K562 (cell line): ENCODE results near the gene UBE2E1.

ENCODE experiments used
- CTCF ChIP-seq, 3 experiments: IDR thresholded peaks in 2 of 3; conservative IDR thresholded peaks in 1 of 3; 2 replicates each; pipeline ENCODE4 v1.5.1; 2011 to 2012; ENCODE audit warnings: low read length in 3 of 3, mild to moderate bottlenecking in 3 of 3, control low read depth in 2 of 3, improper control_type of control experiment in 1 of 3, inconsistent platforms in 1 of 3, low read depth in 1 of 3, mixed read lengths in 1 of 3, moderate library complexity in 1 of 3; ENCODE audit not compliant: insufficient read depth in 2 of 3
- ID3 ChIP-seq, 2 experiments: fragments of 250-450 bp in 1 of 2; fragments of 450-650 bp in 1 of 2; sonication (Bioruptor Pico) in 1 of 2; IDR thresholded peaks; 2 replicates each; pipeline versions ENCODE4 v1.6.1 to v1.8.0; 2016 to 2021; ENCODE audit warnings: mild to moderate bottlenecking in 2 of 2, moderate library complexity in 2 of 2, missing compliant biosample characterization in 1 of 2, missing genetic modification characterization in 1 of 2
- JUNB ChIP-seq: fragments of 450-650 bp; formaldehyde crosslinking; conservative IDR thresholded peaks from 2 replicates; pipeline ENCODE4 v1.4.0; 2020; ENCODE audit warnings: mild to moderate bottlenecking
- POLR2A ChIP-seq: fragments of 450-650 bp; conservative IDR thresholded peaks from 2 replicates; pipeline ENCODE4 v1.6.1; 2016
- POLR3A ChIP-seq: IDR thresholded peaks from 2 replicates; pipeline ENCODE4 v1.6.1; 2011; ENCODE audit warnings: borderline replicate concordance, mild to moderate bottlenecking, moderate library complexity; ENCODE audit not compliant: insufficient read length, insufficient read depth; ENCODE audit errors: extremely low read depth
- SETDB1 ChIP-seq: IDR thresholded peaks from one replicate; pipeline ENCODE4 v1.6.1; 2012; ENCODE audit warnings: low read length, control low read depth, inconsistent platforms
- TF ChIP-seq, protein P1 (sequence below): conservative IDR thresholded peaks from 2 replicates; pipeline ENCODE4 v1.6.1; 2011; ENCODE audit warnings: low read depth, mild to moderate bottlenecking, low read length; ENCODE audit not compliant: control insufficient read depth
- TF ChIP-seq, protein P2 (sequence below): fragments of 450-650 bp; formaldehyde crosslinking; IDR thresholded peaks from 2 replicates; pipeline ENCODE4 v1.4.0; 2020; ENCODE audit warnings: mild to moderate bottlenecking, mixed read lengths

- TF ChIP-seq JUNB (no peak), ID3 (CRISPR knock-in tag; IDR thresholded peaks at IDR 0.05) (no peak), ID3 (tag; IDR thresholded peaks at IDR 0.05) (no peak), POLR2A (no peak), POLR3A (no peak), SETDB1 (no peak), CTCF (IDR thresholded peaks at IDR 0.05 in 2 of 3, conservative IDR thresholded peaks at IDR 0.05 in 1 of 3; ENCODE audit: insufficient read depth in 2 of 3, low read depth in 1 of 3, low read length in 3 of 3) (no peak)
- TF ChIP-seq, protein P1, sequence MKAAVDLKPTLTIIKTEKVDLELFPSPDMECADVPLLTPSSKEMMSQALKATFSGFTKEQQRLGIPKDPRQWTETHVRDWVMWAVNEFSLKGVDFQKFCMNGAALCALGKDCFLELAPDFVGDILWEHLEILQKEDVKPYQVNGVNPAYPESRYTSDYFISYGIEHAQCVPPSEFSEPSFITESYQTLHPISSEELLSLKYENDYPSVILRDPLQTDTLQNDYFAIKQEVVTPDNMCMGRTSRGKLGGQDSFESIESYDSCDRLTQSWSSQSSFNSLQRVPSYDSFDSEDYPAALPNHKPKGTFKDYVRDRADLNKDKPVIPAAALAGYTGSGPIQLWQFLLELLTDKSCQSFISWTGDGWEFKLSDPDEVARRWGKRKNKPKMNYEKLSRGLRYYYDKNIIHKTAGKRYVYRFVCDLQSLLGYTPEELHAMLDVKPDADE, result no peak
- TF ChIP-seq, protein P2, sequence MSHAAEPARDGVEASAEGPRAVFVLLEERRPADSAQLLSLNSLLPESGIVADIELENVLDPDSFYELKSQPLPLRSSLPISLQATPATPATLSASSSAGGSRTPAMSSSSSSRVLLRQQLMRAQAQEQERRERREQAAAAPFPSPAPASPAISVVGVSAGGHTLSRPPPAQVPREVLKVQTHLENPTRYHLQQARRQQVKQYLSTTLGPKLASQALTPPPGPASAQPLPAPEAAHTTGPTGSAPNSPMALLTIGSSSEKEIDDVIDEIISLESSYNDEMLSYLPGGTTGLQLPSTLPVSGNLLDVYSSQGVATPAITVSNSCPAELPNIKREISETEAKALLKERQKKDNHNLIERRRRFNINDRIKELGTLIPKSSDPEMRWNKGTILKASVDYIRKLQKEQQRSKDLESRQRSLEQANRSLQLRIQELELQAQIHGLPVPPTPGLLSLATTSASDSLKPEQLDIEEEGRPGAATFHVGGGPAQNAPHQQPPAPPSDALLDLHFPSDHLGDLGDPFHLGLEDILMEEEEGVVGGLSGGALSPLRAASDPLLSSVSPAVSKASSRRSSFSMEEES (CRISPR knock-in tag), result no peak
These were observed 44.8 kb upstream of the UBE2E1 start for GRCh38 chr3:23760871-23761373.
